BE2C (cell line): Measurements from ENCODE around the gene CTCFL.

Source experiments
- DNase-seq: peaks from one replicate; pipeline ENCODE4 v3.0.0-alpha.2; 2020
- H3K27me3 ChIP-seq: fragments of 250-450 bp; sonication (Bioruptor Pico); 2 replicates; pipeline ENCODE4 v1.5.1; 2020; ENCODE audit warnings: mild to moderate bottlenecking
- H3K36me3 ChIP-seq: fragments of 250-450 bp; sonication (Bioruptor Pico); 2 replicates; pipeline ENCODE4 v1.5.1; 2020; ENCODE audit warnings: mild to moderate bottlenecking
- H3K4me1 ChIP-seq: fragments of 250-450 bp; sonication (Bioruptor Pico); 2 replicates; pipeline ENCODE4 v1.5.1; 2020
- H3K4me3 ChIP-seq: 2 replicates; pipeline ENCODE4 v1.5.1; 2011; ENCODE audit warnings: low read depth, low read length
- H3K9me3 ChIP-seq: fragments of 250-450 bp; sonication (Bioruptor Pico); 2 replicates; pipeline ENCODE4 v1.5.1; 2020
- CTCF ChIP-seq: IDR thresholded peaks from 2 replicates; pipeline ENCODE4 v1.5.1; 2012; ENCODE audit warnings: mild to moderate bottlenecking, low read depth, low read length

CTCFL gene

GRCh38 chr20:57548177-57549058, 23.5 kb upstream of the CTCFL start:
- H3K27me3 ChIP-seq: peaks cover 41% of the 10 kb centered on the region
- no peak for TF ChIP-seq CTCF
- DNase-seq: no peak
- H3K36me3 ChIP-seq: no peaks in the 10 kb centered on the region
- H3K4me1 ChIP-seq: no peaks in the 10 kb centered on the region
- no peak overlapping the region for H3K4me3 ChIP-seq
- no peaks in the 10 kb centered on the region for H3K9me3 ChIP-seq

- no peak for DNase-seq
- H3K9me3 ChIP-seq: no peaks in the 10 kb centered on the region
- H3K27me3 ChIP-seq: peaks cover 36% of the 10 kb centered on the region
- H3K36me3 ChIP-seq: no peaks in the 10 kb centered on the region
- H3K4me1 ChIP-seq: no peaks in the 10 kb centered on the region
- H3K4me3 ChIP-seq: no peak overlapping the region
- TF ChIP-seq CTCF: no peak
These were observed 22.2 kb upstream of the CTCFL start for GRCh38 chr20:57546956-57547649.

- H3K27me3 ChIP-seq: peaks cover 36% of the 10 kb centered on the region
- no peak for DNase-seq
These were observed 21.2 kb upstream of the CTCFL start for GRCh38 chr20:57545927-57546662.

GRCh38 chr20:57544838-57545564, 20.1 kb upstream of the CTCFL start:
- H3K9me3 ChIP-seq: no peaks in the 10 kb centered on the region
- no peak for DNase-seq

More at GRCh38 chr20:57545927-57546662, 21.2 kb upstream of the CTCFL start:
- TF ChIP-seq CTCF: no peak
- H3K4me1 ChIP-seq: no peaks in the 10 kb centered on the region
- H3K9me3 ChIP-seq: no peaks in the 10 kb centered on the region
- H3K4me3 ChIP-seq: no peak overlapping the region
- H3K36me3 ChIP-seq: no peaks in the 10 kb centered on the region

GRCh38 chr20:57543754-57544153, 18.8 kb upstream of the CTCFL start:
- H3K27me3 ChIP-seq: peaks cover 36% of the 10 kb centered on the region
- H3K4me3 ChIP-seq: no peak overlapping the region
- H3K9me3 ChIP-seq: no peaks in the 10 kb centered on the region
- H3K36me3 ChIP-seq: no peaks in the 10 kb centered on the region
- no peak for TF ChIP-seq CTCF
- H3K4me1 ChIP-seq: no peaks in the 10 kb centered on the region
- DNase-seq: no peak

More at GRCh38 chr20:57544838-57545564, 20.1 kb upstream of the CTCFL start:
- no peaks in the 10 kb centered on the region for H3K36me3 ChIP-seq
- H3K27me3 ChIP-seq: peaks cover 36% of the 10 kb centered on the region
- H3K4me3 ChIP-seq: no peak overlapping the region
- no peak for TF ChIP-seq CTCF
- H3K4me1 ChIP-seq: no peaks in the 10 kb centered on the region
